Muscle layer of duodenum (tissue), 2 donors: ENCODE results near the gene SUPT20H.
A peak's percentile ranks its signal among the peaks of the same experiment; 100 is the strongest.

Experiments
- H3K27ac ChIP-seq: one replicate; pipeline ENCODE4 v1.7.0; 2013; ENCODE audit warnings: mild to moderate bottlenecking, low read length
- H3K27me3 ChIP-seq: one replicate; pipeline ENCODE4 v1.7.0; 2013; ENCODE audit warnings: low read depth, mild to moderate bottlenecking, control low read depth, low read length
- H3K36me3 ChIP-seq, 2 donors: one replicate each; pipeline ENCODE4 v1.7.0; 2013; ENCODE audit warnings: low read length in 2 of 2, control low read depth in 1 of 2, mild to moderate bottlenecking in 1 of 2; ENCODE audit not compliant: insufficient read depth in 2 of 2, control insufficient read depth in 1 of 2
- H3K4me1 ChIP-seq, 2 donors: one replicate each; pipeline ENCODE4 v1.7.0; 2013; ENCODE audit warnings: low read length in 2 of 2, mild to moderate bottlenecking in 2 of 2, control low read depth in 1 of 2, moderate library complexity in 1 of 2; ENCODE audit not compliant: insufficient read depth in 2 of 2, control insufficient read depth in 1 of 2
- H3K4me3 ChIP-seq, 2 donors: one replicate each; pipeline ENCODE4 v1.7.0; 2013; ENCODE audit warnings: low read length in 2 of 2, low read depth in 1 of 2, mild to moderate bottlenecking in 1 of 2
- H3K9me3 ChIP-seq, 2 donors: one replicate each; pipeline ENCODE4 v1.7.0; 2013; ENCODE audit warnings: low read length in 2 of 2, control low read depth in 1 of 2, mild to moderate bottlenecking in 1 of 2; ENCODE audit not compliant: control insufficient read depth in 1 of 2
- donor health status: healthy.

SUPT20H gene

DNA sequence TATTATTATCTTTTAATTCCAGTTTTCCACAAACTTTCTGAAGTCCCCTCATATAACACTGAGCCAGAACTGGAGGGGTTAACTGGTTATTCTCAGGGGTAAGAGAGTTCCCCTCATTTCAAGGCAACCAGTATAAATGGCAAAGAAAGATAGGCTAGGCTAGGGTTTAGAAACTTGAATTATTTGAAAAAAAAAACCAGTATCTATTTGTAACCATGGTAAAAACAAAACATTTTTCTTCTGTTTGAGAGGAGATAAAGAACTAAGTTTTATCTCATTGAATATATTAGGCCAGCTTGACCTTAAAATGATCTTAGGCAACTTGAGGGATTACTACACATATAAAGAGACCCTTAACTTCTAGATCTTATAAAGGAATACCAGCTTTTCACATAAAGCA, 19.6 kb downstream of the SUPT20H start:
- Histone ChIP-seq H3K27ac (no peak overlapping the region), H3K9me3 (no peaks in the 10 kb centered on the region), H3K36me3 (peaks cover 48 to 64% of the 10 kb centered on the region in 2 donors), H3K4me1 (no peaks in the 10 kb centered on the region), H3K4me3 (no peak overlapping the region), H3K27me3 (no peaks in the 10 kb centered on the region)

DNA sequence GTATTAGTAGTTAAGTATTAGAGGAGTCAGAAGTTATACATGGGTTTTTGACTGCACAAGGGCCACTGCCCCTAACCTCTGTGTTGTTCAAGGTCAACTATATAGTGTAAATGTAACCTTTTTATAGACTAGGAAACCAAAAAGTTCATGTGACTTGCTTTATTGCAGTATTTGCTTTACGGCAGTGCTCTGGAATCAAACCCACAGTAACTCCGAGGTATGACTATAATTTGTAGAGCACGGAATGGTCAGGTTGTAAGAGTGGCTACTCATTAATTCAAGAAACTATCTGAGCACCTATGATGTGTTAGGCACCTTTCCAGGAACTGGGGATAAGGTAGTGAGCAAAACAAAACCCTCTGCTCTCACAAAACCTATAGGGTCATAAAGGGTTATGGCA, 22.2 kb downstream of the SUPT20H start:
- no peak overlapping the region for H3K27ac ChIP-seq
- H3K4me1 ChIP-seq, result no peaks in the 10 kb centered on the region
- no peak overlapping the region for H3K4me3 ChIP-seq
- H3K27me3 ChIP-seq, result no peaks in the 10 kb centered on the region
- H3K36me3 ChIP-seq, result peaks cover 43 to 73% of the 10 kb centered on the region in 2 donors
- H3K9me3 ChIP-seq, result no peaks in the 10 kb centered on the region

DNA sequence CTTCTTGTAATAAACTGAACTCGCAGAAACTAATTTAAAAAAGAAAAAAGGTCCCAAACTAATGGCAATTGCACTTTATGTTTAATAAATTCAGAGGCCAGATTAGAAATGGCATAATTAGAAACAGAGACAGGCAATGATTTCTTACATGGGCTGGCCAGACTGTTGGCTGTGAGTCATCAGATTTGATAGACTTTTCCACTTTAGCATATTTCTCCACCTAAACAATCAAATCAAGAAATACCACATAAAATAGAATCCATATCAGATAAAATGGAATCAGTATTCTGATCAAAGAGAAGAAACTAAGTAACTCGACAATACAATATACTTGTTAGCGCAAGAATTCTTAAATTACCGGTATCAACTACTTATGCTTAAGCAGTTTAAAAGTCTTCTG, 29.9 kb downstream of the SUPT20H start:
- Histone ChIP-seq H3K4me3 (no peak overlapping the region), H3K9me3 (no peaks in the 10 kb centered on the region), H3K36me3 (peaks cover 55 to 66% of the 10 kb centered on the region in 2 donors), H3K27me3 (no peaks in the 10 kb centered on the region), H3K4me1 (no peaks in the 10 kb centered on the region), H3K27ac (no peak overlapping the region)

DNA sequence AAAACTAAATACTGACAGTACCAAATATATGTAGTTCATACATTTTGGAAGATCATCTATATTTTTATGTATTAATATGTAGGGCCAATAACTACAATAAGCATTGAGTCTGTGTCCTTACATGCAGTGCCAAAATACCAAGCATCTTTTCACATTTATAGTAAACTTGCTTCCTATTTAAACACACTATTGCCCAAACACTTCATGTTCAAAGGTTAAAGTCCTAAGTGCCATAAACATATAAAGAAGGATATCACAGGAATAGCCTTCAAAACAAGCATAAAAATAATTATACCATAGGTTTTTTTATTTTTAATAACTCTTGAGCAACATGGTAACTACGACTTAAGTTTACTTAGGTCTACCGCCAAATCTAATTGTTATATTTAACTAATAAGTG, 31.8 kb downstream of the SUPT20H start:
- H3K27ac ChIP-seq, result no peak overlapping the region
- H3K36me3 ChIP-seq, result peaks cover 58 to 66% of the 10 kb centered on the region in 2 donors
- no peak overlapping the region for H3K4me3 ChIP-seq
- H3K27me3 ChIP-seq, result no peaks in the 10 kb centered on the region
- no peaks in the 10 kb centered on the region for H3K9me3 ChIP-seq
- H3K4me1 ChIP-seq, result no peaks in the 10 kb centered on the region

DNA sequence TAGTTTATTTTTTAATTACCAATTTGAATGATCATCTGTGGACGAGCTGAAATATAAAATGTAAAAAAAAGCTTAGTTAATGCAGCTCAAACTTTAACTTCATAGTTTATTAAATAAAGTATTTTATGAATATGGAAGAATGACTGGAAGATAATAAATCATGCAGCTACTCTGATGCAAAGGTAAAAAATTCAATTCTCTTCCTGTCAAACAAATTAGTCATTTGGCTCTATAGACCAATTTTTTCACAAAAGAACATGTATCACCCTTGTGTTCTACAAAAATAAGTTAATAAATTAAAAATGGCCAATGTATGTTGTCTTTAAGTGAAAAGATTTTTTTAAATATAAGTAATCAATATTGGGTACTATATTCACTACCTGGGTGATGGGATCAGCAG, 32.7 kb downstream of the SUPT20H start:
- Histone ChIP-seq H3K27ac (no peak overlapping the region), H3K9me3 (no peaks in the 10 kb centered on the region), H3K4me3 (no peak overlapping the region), H3K36me3 (peaks cover 58 to 66% of the 10 kb centered on the region in 2 donors), H3K4me1 (no peaks in the 10 kb centered on the region), H3K27me3 (no peaks in the 10 kb centered on the region)

DNA sequence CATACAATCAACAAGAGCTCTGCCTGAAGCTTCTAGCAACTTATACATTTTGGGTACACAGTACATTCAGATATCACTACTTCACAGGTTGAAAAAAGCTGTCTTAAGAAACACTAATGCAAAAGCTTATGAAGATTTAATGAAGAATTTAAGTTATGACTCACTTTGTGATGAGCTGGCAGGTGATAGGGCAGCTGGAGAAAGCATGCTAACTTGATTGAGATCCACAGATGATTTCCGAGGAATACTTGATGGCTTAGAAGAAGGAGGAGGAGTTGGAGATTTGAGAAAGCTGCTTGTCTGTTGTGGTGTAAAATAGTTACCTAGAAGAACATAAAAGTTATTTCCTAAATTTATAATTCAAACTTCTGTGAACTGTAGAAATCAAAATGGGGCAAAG, 35.6 kb downstream of the SUPT20H start:
- H3K9me3 ChIP-seq, result no peaks in the 10 kb centered on the region
- H3K27ac ChIP-seq, result no peak overlapping the region
- H3K4me3 ChIP-seq, result no peak overlapping the region
- H3K36me3 ChIP-seq, result peaks cover 58 to 67% of the 10 kb centered on the region in 2 donors
- no peaks in the 10 kb centered on the region for H3K27me3 ChIP-seq
- H3K4me1 ChIP-seq, result no peaks in the 10 kb centered on the region

DNA sequence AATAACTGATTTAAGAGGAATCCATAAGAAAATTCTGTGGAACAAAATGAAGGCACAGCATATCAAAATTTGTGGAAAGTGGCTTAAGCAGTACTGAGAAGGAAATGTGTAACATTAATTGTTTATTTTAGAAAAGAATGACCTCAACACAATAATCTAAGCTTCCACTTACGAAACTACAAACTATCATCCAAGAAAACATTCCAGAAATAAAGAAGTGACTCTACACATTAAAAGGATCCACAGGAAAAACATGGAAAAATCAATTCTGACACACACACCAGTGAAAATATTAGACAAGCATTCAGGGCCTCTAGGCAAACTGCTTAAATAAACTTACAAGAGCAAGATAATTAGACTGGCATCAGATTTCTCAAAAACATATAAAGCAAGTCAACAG, 44.9 kb downstream of the SUPT20H start:
- H3K4me1 ChIP-seq, result no peaks in the 10 kb centered on the region
- H3K36me3 ChIP-seq, result peaks cover 35 to 45% of the 10 kb centered on the region in 2 donors
- H3K9me3 ChIP-seq, result no peaks in the 10 kb centered on the region
- no peak overlapping the region for H3K27ac ChIP-seq
- H3K4me3 ChIP-seq, result no peak overlapping the region
- no peaks in the 10 kb centered on the region for H3K27me3 ChIP-seq

DNA sequence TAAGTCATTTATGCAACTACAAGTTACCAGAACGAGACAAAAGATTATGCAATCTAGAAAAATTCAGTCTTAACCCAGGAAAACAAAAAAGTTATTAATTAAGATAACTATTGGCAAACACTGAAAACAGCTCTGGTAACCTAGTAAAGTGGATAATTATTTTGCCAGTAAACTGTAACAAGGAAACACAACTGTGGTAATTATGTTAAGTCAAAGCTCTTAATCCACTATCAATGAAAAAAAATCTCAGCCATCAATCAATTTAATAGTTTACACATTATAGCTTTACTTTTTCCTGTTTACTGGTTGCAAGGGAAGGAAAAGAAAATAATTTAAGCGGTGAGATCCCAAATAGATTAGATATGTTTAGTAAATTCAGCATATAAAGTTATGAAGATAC, 47.7 kb downstream of the SUPT20H start:
- no peaks in the 10 kb centered on the region for H3K27me3 ChIP-seq
- no peak overlapping the region for H3K4me3 ChIP-seq
- H3K27ac ChIP-seq, result no peak overlapping the region
- H3K36me3 ChIP-seq, result peaks cover 53 to 57% of the 10 kb centered on the region in 2 donors
- H3K4me1 ChIP-seq, result no peaks in the 10 kb centered on the region
- H3K9me3 ChIP-seq, result no peaks in the 10 kb centered on the region

DNA sequence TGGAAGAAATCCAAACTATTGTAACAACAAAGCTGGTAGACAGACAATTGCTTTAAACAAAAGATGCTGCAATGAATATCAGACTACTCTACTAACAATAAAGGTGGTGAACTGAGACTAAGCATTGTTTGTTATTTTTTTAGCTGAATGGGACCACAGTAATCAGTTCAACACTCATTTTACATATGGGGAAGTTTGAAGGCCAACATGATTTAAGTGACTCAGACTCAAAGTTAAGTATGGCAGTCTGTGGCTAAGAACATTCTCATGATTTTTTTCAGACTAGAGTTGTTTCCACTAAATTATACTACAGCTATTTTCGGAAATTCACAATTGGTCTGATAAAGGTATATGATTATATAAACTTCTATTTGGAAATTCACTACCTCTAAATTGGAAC, 48.5 kb downstream of the SUPT20H start:
- H3K36me3 ChIP-seq, result peaks cover 50 to 59% of the 10 kb centered on the region in 2 donors
- H3K4me3 ChIP-seq, result no peak overlapping the region
- H3K27ac ChIP-seq, result no peak overlapping the region
- H3K9me3 ChIP-seq, result no peaks in the 10 kb centered on the region
- H3K4me1 ChIP-seq, result no peaks in the 10 kb centered on the region
- H3K27me3 ChIP-seq, result no peaks in the 10 kb centered on the region

DNA sequence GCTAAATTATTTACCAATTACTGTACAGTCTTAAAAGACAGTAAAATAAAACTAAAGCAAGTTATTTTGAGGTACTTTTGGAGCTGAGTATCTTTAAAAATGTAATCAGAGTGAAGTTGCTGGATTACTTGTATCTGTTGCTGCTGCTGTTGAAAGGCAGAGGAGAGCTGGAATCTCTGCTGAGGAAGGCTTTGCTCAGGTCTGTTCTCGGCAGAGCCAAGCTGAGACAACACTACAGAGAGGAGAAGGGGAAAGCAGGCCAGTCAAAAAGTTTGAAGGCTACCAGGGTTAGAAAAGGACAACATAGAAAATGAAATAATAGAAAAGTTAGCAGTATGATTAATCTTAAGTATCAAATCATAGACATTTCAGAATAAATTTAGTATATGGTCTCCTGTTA, 49.1 kb downstream of the SUPT20H start:
- no peaks in the 10 kb centered on the region for H3K27me3 ChIP-seq
- H3K4me3 ChIP-seq, result no peak overlapping the region
- peaks cover 46 to 59% of the 10 kb centered on the region in 2 donors for H3K36me3 ChIP-seq
- H3K9me3 ChIP-seq, result no peaks in the 10 kb centered on the region
- H3K27ac ChIP-seq, result no peak overlapping the region
- H3K4me1 ChIP-seq, result no peaks in the 10 kb centered on the region

DNA sequence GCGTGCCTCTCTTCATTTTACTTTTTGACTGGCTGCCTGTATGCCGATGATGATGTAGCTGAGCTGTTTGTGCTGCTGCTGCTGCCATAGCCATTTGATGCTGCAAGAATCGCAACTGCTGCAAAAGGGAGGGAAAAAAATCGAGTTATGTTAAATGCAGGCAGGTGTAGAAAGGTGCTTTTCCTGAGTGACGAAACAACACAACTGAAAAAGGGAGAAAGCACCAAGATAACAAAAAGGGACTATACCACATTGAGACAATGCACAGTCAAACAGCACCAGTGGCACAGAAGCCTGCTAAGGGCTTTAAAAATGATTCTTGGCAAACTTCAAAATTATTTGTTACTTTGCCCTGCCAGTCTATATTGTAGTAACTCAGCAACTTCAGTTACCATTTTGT, 49.8 kb downstream of the SUPT20H start:
- Histone ChIP-seq H3K4me3 (no peak overlapping the region), H3K27ac (no peak overlapping the region), H3K9me3 (no peaks in the 10 kb centered on the region), H3K4me1 (no peaks in the 10 kb centered on the region), H3K36me3 (peaks cover 50 to 64% of the 10 kb centered on the region in 2 donors), H3K27me3 (no peaks in the 10 kb centered on the region)

DNA sequence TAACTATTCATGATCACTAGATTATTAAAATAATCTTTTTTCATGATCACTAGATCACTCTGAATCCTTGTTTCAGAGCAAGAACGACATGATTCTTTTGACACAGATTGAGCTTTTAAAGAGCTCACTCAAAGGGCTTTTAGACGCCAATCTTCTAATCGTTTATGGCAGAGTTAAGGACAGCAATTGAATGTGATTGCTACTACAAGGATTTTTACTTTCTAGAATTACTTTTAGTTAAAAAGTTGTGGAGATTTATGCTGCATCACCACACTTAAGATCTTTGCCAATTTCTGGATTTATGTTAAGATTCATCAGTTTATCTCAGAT, 57.6 kb downstream of the SUPT20H start:
- Histone ChIP-seq H3K27me3 (no peaks in the 10 kb centered on the region), H3K4me3 (peak overlapping the region in 1 of 2 donors; percentile 91), H3K27ac (no peak overlapping the region)

More for the DNA sequence above, 57.6 kb downstream of the SUPT20H start:
- H3K9me3 ChIP-seq, result no peaks in the 10 kb centered on the region
- H3K36me3 ChIP-seq, result peaks cover 12 to 40% of the 10 kb centered on the region in 2 donors
- H3K4me1 ChIP-seq, result peaks cover 4 to 27% of the 10 kb centered on the region in 2 donors
